Stromal cell of bone marrow (primary cell): ENCODE results near the gene PTPDC1.

Source experiments
- DNase-seq: peaks from one replicate; pipeline ENCODE4 v3.0.0-alpha.2; 2012; ENCODE audit warnings: low read depth

Gene PTPDC1, protein sequence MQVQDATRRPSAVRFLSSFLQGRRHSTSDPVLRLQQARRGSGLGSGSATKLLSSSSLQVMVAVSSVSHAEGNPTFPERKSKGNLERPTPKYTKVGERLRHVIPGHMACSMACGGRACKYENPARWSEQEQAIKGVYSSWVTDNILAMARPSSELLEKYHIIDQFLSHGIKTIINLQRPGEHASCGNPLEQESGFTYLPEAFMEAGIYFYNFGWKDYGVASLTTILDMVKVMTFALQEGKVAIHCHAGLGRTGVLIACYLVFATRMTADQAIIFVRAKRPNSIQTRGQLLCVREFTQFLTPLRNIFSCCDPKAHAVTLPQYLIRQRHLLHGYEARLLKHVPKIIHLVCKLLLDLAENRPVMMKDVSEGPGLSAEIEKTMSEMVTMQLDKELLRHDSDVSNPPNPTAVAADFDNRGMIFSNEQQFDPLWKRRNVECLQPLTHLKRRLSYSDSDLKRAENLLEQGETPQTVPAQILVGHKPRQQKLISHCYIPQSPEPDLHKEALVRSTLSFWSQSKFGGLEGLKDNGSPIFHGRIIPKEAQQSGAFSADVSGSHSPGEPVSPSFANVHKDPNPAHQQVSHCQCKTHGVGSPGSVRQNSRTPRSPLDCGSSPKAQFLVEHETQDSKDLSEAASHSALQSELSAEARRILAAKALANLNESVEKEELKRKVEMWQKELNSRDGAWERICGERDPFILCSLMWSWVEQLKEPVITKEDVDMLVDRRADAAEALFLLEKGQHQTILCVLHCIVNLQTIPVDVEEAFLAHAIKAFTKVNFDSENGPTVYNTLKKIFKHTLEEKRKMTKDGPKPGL

DNA sequence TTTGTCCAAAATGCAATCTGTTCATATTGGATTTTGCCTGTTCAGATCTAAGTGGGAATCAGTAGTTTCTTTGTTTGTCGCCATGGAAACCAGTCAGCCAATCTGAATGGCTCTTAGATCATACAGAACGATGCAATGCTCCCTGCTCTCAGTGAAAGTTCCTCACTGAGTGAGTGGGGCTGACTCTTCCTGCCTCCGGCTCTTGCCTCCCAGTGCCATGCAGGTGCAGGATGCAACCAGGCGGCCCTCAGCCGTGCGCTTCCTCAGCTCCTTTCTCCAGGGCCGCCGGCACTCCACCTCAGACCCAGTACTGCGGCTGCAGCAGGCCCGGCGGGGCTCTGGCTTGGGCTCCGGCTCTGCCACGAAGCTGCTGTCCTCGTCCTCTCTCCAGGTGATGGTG, at the start of gene PTPDC1:
Gene PTPDC1, plus strand, starts transcription at position 151 of the 400 bp plus-strand sequence. Its CDS starts 67 bp downstream, at position 218.
- DNase-seq = peak; percentile 42

DNA sequence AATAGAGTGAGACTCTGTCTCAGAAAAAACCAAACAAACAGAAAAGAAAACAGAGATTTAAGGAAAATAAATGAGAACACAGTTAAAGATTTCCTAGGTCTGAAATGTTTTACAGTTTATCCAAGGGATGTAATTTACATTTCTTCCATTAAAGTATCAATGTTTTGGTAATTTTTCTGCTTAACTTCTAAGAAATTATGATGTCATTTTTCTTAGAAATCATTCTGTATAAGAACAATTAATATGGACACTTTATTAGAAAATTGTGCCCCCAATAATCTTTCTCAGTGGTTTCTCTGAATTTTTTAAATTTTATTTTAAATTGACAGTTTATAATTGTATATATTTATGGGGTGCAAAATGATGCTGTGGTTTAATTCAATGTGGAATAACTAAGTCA, 49.8 kb upstream of the PTPDC1 start:
- no peak for DNase-seq

DNA sequence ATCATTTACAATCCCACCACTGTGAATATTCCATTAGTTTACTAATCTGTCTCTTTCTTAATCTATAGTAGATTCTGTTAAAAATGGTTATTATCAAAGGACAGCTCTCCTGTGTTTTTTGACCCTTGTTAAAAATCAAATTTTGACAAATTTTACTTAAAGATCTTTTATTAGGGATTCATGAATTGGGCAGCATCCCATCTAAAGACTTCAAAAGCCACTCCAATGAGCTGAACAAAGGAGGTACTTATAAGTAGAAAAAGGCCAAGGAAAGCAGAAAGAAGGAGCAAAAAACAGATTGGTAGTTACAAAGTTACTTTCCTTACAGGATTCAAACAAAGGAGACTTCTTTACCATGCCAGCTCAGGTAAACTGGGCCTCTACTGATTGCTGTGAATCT, 44.5 kb upstream of the PTPDC1 start:
- DNase-seq = no peak

DNA sequence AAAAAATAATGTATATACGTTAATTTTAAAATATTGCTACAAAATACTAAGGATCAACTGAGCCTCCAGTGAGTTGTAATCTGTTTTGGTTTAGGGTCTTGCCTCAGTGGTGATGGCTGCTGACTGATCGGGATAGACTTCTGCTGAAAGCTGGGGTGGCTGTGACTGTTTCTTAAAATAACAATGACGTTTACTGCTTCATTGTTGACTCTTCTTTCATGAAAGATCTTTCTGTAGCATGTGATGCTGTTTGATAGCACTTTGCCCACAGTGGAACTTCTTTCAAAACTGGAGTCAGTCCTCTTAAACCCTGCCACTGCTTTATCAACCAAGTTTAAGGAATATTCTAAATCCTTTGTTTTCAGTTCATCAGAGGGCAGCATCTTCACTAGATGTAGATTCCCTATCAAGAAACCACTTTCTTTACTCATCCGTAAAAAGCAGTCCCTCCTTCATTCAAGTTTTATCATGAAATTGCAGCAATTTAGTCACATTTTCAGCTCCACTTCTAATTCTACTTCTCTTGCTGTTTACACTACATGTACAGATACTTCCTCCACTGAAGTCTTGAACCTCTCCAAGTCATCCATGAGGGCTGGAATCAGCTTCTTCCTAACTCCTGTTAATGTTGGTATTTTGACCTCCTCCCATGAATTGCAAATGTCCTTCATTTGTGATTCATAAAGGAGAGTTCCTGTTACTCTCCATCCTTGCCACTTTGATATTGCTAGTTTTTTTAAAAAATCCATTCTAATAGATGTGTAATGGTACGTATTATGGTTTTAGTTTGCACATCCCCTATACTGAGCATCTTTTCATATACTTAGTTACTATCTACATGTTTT, 41.5 kb upstream of the PTPDC1 start:
- DNase-seq = no peak

DNA sequence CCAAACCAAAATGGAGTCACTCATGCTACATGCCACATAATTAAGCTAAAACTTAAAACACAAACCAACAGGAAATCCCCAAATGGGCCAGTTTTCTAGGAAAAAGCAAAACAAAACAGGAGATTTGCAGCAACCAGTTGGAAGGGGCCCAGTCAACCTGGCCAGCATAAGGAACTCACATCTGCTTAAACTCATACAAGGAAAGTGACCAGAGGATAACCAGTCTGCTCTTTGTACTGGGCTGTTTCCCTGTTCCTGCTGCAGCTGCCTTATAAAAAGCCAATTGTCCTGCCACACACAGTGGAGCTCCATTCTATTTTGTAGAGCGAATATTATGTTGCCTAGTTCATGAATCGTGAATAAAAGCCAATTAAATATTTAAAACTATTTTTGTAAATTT, 29.5 kb upstream of the PTPDC1 start:
- no peak for DNase-seq

DNA sequence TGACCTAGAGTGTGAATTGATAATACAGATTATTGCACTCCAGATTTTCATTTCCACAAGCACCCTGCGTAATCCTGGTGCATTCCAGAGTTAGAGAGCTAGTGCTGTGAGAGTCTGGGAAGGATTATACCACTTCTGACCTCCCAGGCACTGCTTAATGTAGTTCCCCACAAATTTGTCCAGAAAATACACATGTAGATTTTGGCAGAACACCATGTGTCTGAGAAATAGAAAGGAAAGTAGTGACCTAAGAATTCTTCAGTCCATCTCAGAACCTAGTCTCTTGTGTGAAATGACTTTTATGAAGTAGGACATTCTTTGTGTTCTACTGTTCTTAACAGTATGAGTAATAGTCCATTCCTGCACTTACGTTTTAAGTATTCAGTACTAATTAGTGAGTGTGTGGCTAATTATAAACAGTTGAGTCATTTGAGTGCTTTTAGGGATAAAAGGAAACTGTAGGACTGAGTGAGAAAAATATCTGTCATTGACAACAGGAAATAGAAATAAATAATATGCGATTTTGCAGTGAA, 27.8 kb upstream of the PTPDC1 start:
- peak; percentile 52 for DNase-seq

DNA sequence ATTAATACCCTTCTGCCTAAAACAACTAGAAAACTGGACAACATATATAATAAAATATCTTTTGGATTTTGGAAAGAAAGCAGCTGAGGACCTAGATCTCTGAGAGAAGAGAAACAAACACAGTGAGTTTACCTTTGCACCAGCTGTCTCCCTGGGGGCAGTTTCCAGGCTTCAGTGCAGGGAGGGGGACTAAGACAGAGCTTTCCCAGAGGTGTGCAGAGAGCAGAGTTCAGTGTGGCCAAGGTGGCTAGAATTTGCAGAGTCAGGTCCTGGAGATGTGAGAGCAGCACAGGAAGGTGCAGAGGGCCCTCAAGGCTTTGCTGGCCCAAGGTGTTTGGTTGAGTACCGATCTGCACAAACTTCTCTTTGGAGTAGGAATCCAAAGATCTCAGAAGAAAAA, 26.3 kb upstream of the PTPDC1 start:
- DNase-seq = no peak

DNA sequence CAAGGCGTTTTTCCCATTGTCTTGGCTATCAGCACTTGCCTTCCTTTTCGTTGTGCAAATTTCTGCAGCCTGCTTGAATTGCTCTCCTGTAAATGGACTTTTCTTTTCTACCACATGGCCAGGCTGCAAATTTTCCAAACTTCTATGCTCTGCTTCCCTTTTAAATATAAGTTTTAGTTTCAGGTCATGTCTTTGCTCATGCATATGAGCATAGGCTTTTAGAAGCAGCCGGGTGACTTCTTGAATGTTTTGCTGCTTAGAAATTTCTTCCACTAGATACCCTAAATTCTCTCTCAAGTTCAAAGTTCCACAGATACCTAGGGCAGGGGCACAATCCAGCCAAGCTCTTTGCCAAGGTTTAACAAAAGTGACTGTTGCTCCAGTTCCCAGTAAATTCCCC, 22.4 kb upstream of the PTPDC1 start:
- no peak for DNase-seq

DNA sequence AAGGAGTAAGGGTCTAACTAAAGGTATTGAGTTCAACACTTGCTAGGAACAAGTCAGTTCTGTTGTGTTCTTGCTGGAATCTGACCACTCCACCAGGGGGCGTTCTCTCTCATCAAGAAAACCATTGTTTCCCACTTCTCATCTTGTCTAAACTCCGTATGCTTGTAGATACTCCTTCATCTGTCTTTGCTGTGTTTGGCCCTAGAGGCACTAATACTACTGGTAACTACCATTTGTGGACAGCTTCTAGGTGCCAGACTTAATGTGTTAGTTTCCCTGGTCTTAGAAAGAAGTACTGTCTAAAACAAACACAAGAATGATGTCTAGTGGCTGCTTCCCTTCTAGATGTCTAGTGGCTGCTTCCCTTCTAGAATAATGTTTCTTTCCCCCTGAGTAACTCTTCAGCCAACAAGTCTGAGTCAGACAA, 18.7 kb upstream of the PTPDC1 start:
- peak; percentile 66 for DNase-seq

DNA sequence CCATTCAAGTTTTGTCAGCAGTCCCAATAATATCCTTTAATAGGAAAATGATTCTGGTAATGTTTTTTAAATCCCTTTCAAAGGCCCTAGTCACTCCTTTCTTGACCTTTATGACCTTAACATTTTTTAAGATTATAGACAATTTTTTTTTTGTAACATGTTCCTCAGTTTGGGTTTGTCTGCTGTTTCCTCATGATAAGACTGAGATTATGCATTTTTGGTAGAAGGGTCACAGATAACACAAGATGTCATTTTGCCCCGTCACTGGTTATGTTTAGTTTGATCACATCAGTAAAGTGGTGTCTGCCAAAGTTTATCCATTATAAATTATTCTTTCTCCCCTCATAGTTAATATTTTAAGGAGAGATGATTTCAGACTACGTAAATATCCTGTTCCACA, 16.0 kb upstream of the PTPDC1 start:
- no peak for DNase-seq

DNA sequence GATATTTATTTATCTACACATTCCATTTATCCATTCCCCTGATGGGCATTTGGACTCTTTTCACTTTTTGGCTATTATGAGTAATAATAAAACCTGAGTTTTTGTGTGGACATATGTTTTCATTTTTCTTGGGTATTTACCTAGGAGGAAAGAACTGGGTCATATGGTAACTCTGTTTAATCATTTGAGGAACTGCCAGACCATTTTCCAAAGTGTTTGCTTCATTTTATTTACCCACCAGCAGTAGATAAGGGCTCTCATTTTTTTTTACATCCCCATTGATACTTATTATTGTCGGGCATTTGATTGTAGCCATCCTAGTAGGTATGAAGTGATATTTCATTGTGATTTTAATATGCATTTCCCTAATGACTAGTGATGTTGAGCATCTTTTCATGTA, 7.7 kb upstream of the PTPDC1 start:
- DNase-seq = no peak

DNA sequence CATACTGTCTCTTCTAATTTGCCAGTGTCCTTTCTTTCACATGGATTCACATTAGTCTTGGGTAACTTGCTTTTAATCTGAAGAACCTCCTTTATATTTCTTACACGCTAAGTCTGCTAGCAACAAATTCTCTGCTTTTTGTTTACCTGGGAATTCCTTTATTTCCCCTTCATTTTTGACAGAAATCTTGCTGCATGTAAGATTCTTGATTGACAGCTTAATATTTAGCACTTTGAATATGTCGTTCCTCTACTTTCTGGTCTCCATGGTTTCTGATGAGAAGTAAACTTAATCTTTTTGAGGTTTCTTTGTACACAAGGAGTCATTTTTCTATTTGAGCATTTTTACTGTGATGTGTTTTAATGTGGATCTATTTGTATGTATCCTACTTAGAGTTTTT, 6.2 kb upstream of the PTPDC1 start:
- no peak for DNase-seq

DNA sequence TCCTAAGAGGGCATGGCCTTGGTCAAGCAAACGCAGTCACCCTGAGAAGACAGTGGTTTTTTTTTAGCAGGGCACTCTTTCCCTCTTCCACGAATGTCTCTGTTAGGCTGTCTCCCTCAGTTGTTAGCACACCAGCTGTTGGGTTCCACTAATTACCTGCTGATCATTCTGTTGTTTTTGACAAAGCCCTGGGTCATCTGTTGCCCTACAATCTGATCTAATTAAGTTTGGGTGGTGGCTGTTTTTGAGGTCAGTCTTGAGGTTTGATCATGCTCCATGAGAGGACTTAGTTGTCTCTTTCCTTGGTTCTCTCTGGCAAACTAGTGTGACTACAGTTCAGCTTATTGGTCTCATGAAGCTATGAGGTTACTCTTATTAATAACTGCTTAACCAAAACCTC, 5.0 kb upstream of the PTPDC1 start:
- DNase-seq = no peak

DNA sequence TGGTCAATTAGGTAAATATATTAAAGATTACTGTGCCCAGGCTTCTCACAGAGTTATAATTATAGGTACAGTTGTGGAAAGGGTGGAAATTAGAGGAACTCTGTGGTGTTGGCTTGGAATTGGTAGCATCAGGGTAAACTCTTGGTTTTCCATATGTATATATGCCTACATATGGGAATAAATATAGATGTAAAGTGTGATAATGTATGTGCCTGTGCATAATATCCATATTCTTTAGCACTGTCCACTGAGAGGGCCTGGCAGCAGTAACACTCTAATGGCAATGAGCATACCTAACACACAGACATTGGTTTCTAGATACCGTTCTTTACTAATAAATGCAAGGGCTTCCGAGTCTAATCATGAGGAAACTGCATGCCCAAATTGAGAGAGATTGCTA, 4.0 kb upstream of the PTPDC1 start:
- DNase-seq = no peak

DNA sequence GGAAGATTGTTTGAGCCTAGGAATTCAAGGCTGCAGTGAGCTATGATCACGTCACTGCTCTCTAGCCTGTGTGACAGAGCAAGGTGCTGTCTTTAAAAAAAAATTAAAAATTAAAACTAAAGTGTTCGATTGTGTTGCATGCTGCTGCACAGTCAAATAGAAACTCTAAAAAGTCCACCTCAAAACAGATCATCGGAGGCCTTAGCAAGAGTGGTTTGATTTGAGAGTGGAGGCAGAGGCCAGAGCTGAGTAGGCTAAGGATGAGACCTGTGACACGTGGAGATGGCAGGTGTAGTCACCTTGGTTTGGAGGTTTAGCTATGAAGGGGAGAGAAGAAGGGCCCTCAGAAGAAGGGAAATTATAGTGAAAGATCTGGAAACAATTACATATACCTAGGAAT, 2.8 kb upstream of the PTPDC1 start:
- no peak for DNase-seq

DNA sequence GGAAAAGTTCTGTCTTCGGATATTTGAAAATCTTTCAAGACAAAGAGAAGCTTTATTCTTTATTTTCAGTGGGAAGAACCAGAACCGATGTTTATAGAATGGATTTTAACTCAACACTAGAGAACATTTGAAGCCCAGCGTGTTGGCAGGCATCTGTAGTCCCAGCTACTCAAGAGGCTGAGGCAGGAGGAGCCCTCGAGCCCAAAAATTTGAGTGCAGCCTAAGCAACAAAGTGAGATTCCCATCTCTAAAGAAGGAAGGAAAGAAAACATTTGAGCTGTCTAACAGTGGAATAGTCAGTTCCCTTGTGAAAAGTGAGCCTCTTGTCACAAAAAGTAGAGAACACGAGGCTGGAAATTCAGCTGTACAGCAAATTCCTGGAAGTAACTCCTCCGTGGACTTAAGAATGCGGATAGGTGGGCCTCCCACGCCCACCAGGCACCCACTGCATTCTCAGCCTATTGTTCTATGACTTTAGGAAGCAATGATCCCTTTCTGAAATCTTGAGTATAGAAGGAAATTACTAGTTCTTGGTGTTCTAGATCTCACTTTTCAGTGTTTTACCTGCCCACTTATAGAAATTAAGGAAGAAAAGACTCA, 2.3 kb upstream of the PTPDC1 start:
- no peak for DNase-seq

DNA sequence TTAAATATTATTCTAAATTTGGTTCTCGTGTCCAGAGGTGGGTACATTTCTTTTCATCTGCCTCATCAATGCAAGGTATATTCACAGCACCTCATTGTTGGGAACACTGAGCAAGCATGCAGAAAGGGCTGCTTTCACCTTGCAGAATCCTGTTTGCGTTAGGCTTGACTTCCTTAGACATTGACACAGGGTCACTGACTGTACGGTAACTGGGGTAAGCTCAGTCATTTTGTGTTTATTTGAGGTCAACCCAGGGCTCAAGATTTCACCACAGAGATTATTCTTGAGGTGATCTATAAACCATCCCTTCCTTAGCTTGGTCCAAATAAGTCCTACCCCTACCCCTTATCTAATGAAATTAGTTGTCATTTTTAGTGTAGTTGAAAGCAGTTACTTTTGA, 1.7 kb upstream of the PTPDC1 start:
- no peak for DNase-seq

DNA sequence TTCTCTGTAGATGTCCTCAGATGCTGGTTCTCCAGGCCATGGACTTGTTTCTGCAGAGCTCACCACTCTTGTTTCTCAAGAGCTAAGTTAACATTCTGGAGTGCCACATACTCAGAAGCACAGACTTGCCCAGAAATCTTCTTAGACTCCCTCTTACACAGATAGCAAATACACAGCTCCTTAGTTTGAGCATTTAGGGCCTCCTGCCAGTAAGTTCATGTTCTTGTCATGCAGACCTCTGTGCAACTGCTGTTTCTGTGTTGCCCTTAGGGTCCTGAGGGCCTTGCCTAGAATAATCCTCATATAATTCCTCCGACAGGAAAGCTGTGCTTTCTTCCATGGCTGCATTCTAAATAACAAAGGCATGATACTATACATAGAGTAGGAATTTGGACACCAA, 1.3 kb upstream of the PTPDC1 start:
- no peak for DNase-seq

DNA sequence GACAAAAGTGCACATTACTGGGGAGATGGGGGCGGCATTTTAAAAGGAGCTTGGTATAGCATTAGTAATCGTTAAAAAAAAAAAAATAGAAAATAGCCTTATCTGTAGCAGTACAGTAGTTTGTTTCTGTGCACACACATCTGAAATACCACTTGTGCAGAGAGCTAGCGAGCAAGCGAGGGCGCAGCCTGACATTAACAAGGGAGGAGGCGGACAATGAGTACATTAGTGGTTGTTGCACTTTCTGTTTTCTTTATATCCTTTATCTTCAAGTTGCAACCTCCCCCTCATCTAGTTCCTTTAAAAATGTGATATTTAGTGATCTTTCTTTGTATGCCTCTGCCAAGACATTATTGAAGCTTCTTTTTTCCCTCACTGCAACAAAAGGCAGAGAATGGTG, 880 bp upstream of the PTPDC1 start:
- DNase-seq = no peak

DNA sequence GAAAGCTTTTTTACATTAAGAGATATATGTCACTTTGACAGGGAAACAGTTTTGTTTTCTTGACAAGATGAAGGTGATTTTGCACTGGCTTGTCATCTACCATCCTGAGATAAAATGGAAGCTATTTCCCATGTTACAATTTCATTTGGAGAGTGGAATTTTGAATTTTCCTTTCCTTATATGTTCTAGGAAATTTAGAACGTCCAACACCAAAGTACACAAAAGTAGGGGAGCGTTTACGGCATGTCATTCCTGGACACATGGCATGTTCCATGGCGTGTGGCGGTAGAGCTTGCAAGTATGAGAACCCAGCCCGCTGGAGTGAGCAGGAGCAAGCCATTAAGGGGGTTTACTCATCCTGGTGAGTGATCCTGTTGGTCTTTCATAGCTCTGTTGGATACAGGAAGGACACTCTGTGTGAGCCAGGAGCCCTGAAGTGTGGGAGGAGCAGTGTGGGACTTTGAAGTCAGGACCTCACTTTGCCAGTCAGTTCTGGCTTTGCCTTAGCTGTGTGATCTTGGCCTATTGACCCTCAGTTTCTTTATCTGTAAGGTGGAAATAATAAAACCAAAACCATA, 887 bp downstream of the PTPDC1 start:
- DNase-seq = no peak
